CD4-positive, alpha-beta T cell (primary cell): ENCODE measurements around the gene SFSWAP. TPM values are rescaled to one million over a fixed set of nuclear protein-coding genes. Genes with fewer than 3 reads are reported as not detected.
A peak's percentile ranks its signal among the peaks of the same experiment; 100 is the strongest.

ENCODE experiments used
- ATAC-seq: fragments of 200-7000 bp; cut with Tn5 transposase; one replicate; pipeline ENCODE4 v1.10.0; 2022; ENCODE audit warnings: mild to moderate bottlenecking; ENCODE audit not compliant: poor library complexity
- CTCF ChIA-PET: fragments of 350-600 bp; sonication (Branson Sonifier 250); formaldehyde crosslinking; loops from one replicate; lab custom pipeline; 2021; ENCODE audit warnings: antibody characterized with exemption, inconsistent platforms; lab: Charles Lee
- POLR2A ChIA-PET: fragments of 350-600 bp; sonication (Branson Sonifier 250); formaldehyde crosslinking; loops from one replicate; lab custom pipeline; 2021; ENCODE audit warnings: antibody characterized with exemption, inconsistent platforms; lab: Charles Lee
- DNase-seq, 14 experiments: peaks; one replicate each; pipeline ENCODE4 v3.0.0-alpha.2; 2013 to 2020; ENCODE audit warnings: mixed read lengths in 2 of 14
- H3K27ac ChIP-seq, 2 donors: one replicate each; pipeline versions ENCODE4 v1.5.1 to v1.7.0; 2013; ENCODE audit warnings: low read length in 2 of 2, low read depth in 1 of 2, mild to moderate bottlenecking in 1 of 2
- H3K27me3 ChIP-seq, 2 experiments: 1 replicate in 1 of 2; 2 replicates in 1 of 2; pipeline versions ENCODE4 v1.6.1 to v1.7.0; 2013; ENCODE audit warnings: low read length in 2 of 2, control low read depth in 1 of 2, mild to moderate bottlenecking in 1 of 2, moderate library complexity in 1 of 2; ENCODE audit not compliant: insufficient read depth in 2 of 2, control insufficient read depth in 1 of 2
- H3K36me3 ChIP-seq: one replicate; pipeline ENCODE4 v1.6.1; 2013; ENCODE audit warnings: low read length, control low read depth; ENCODE audit not compliant: insufficient read depth
- H3K4me1 ChIP-seq: one replicate; pipeline ENCODE4 v1.6.1; 2013; ENCODE audit warnings: low read length, control low read depth; ENCODE audit not compliant: insufficient read depth
- H3K4me3 ChIP-seq: one replicate; pipeline ENCODE4 v1.5.1; 2013; ENCODE audit warnings: mild to moderate bottlenecking, low read length, moderate library complexity
- H3K9me3 ChIP-seq, 2 experiments: 1 replicate in 1 of 2; 2 replicates in 1 of 2; pipeline versions ENCODE4 v1.6.1 to v1.7.0; 2013; ENCODE audit warnings: low read length in 2 of 2, mild to moderate bottlenecking in 2 of 2, control low read depth in 1 of 2, moderate library complexity in 1 of 2; ENCODE audit not compliant: control insufficient read depth in 1 of 2, insufficient read depth in 1 of 2
- H3K27ac Mint-ChIP-seq: one replicate; pipeline ENCODE4 v1.8.0; 2020; ENCODE audit warnings: mixed read lengths
- H3K27me3 Mint-ChIP-seq: one replicate; pipeline ENCODE4 v1.8.0; 2021; ENCODE audit warnings: mixed read lengths
- H3K36me3 Mint-ChIP-seq: one replicate; pipeline ENCODE4 v1.8.0; 2021; ENCODE audit warnings: low read depth, mixed read lengths
- H3K4me1 Mint-ChIP-seq: one replicate; pipeline ENCODE4 v1.8.0; 2021; ENCODE audit warnings: low read depth, mixed read lengths
- H3K4me3 Mint-ChIP-seq: one replicate; pipeline ENCODE4 v1.8.0; 2020; ENCODE audit warnings: mild to moderate bottlenecking, mixed read lengths
- H3K9me3 Mint-ChIP-seq: one replicate; pipeline ENCODE4 v1.8.0; 2020; ENCODE audit warnings: mixed read lengths
- intact Hi-C, 2 experiments: fragments of 100-400 bp; cut with DNase I in 1 of 2; cut with micrococcal nuclease in 1 of 2; formaldehyde crosslinking; loops; one replicate each; pipeline versions ENCODE4 v1.15.1 to v1.9.0; 2023 to 2025; cut with DNase I, micrococcal nuclease
- total RNA-seq, 174 experiments: library from RNA in 2 of 174; stranded (reverse) in 2 of 174; gene quantifications; one replicate each; pipeline ENCODE4 v1.2.3 and lab custom pipeline; 2021 to 2026
- TF ChIP-seq, protein P1 (sequence below): fragments of 200-600 bp; IDR thresholded peaks from one replicate; pipeline ENCODE4 v1.8.0; 2022; ENCODE audit warnings: antibody characterized with exemption, mild to moderate bottlenecking

SFSWAP gene
- total RNA-seq, 2 experiments from 2014 or later: 88.7 to 98.4 TPM

DNA sequence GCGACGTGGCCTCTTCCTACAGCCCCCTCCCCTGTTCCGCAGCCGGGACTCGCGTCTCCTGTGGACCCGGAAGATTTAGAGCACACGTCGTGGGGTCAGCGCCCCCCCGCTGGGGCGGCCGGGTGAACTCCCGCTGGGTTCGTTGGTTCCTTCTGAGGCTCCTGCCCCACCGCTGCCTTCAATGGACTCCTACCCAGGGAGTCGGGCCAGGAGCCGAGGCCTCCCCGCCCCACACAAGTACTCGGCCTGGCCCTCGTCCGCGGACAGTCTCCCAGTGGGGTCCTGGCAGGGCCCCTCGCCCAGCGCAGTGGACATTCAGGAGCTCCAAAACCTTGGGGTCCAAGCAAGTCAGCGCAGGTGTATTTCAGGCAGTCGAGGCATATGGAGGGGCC, 118.5 kb downstream of the SFSWAP start:
- peak in 2 of 14 experiments; percentile 32 for DNase-seq
- ChIA-PET POLR2A (no interaction called here), CTCF (no interaction called here)
- Histone ChIP-seq H3K9me3 (peaks cover 0 to 17% of the 10 kb centered on the region in 2 experiments), H3K4me3 (peak overlapping the region; percentile 35), H3K4me1 (peaks cover 28% of the 10 kb centered on the region), H3K27me3 (peaks cover 30 to 47% of the 10 kb centered on the region in 2 experiments), H3K27ac (no peak overlapping the region), H3K36me3 (no peaks in the 10 kb centered on the region)
- intact Hi-C loops: no loop called here
- Mint-ChIP-seq H3K27ac (no peak overlapping the region), H3K4me3 (peak overlapping the region; percentile 74), H3K27me3 (peaks cover 61% of the 10 kb centered on the region), H3K9me3 (no peaks in the 10 kb centered on the region), H3K36me3 (no peaks in the 10 kb centered on the region), H3K4me1 (peaks cover 13% of the 10 kb centered on the region)
- TF ChIP-seq, protein P1, sequence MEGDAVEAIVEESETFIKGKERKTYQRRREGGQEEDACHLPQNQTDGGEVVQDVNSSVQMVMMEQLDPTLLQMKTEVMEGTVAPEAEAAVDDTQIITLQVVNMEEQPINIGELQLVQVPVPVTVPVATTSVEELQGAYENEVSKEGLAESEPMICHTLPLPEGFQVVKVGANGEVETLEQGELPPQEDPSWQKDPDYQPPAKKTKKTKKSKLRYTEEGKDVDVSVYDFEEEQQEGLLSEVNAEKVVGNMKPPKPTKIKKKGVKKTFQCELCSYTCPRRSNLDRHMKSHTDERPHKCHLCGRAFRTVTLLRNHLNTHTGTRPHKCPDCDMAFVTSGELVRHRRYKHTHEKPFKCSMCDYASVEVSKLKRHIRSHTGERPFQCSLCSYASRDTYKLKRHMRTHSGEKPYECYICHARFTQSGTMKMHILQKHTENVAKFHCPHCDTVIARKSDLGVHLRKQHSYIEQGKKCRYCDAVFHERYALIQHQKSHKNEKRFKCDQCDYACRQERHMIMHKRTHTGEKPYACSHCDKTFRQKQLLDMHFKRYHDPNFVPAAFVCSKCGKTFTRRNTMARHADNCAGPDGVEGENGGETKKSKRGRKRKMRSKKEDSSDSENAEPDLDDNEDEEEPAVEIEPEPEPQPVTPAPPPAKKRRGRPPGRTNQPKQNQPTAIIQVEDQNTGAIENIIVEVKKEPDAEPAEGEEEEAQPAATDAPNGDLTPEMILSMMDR: no peak
- no peak for ATAC-seq

DNA sequence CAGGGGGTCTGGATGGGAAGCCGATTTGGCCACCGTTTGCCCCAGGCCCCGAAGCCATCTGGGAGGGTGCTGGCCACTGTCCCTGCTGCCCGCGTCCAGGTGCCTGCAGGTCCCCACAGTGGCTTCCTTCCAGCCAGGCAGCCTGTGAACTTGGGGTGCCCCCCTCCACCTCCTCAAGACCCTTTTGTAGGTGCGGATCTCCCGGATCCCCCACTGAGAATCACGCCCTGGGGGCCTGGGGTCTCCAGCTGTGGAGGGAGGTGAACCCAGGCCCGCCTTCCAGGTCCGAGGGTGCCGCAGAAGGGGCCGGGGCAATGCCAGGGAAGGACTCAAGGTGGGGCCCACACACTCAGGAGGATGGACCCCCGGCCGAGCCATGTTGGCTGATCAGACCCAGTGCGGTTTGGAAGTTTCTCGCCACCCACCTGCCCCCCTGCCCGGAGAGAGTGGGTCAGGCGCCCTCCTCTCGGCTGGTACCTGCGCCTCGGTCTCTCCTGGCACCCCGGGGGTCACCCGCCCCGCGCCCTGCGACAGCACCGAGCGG, 119.0 kb downstream of the SFSWAP start:
- peaks cover 56% of the 10 kb centered on the region for H3K27me3 Mint-ChIP-seq
- H3K9me3 Mint-ChIP-seq: no peaks in the 10 kb centered on the region
- no peak for ATAC-seq

DNA sequence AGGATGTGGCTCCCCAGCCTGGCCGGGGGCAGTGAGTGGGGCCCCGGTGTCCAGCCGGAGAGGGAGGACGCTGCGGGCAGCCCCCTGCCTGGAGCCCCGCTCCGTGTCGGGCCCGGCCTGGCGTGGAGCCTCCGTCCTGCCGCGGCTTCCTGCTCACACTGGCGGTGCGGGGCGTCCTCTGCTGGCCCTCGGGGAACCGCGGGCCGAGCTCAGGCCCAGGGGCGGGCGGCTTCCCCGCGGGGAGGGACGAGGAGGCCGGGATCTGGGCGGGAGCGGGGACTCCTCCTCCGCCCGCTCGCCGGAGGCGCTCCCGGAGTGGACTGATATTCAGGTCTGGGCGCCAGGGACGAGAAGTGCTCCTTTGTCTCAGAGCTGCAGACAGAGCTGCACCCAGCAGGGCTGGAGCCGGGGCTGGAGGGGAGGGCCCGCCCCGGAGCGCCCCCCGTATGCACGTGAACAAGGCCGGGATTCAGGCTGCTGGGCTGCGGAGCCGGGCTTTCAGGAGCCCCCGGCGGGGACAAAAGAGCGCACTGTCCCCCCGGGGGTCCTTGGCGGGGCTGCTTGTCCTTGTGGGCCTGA, 119.5 kb downstream of the SFSWAP start:
- Mint-ChIP-seq H3K4me1 (peaks cover 13% of the 10 kb centered on the region), H3K27ac (no peak overlapping the region), H3K36me3 (no peaks in the 10 kb centered on the region), H3K27me3 (peaks cover 51% of the 10 kb centered on the region), H3K4me3 (peak overlapping the region; percentile 78), H3K9me3 (no peaks in the 10 kb centered on the region)
- Histone ChIP-seq H3K9me3 (peaks cover 0 to 17% of the 10 kb centered on the region in 2 experiments), H3K27me3 (peaks cover 30 to 45% of the 10 kb centered on the region in 2 experiments), H3K4me3 (peak overlapping the region; percentile 44), H3K4me1 (peaks cover 28% of the 10 kb centered on the region), H3K36me3 (no peaks in the 10 kb centered on the region), H3K27ac (no peak overlapping the region)
- CTCF ChIA-PET: no interaction called here
- ATAC-seq: peak; percentile 21
- TF ChIP-seq, protein P1: no peak
- intact Hi-C loops: loop anchor here (10.0 kb wide), 2 partner anchors 114 to 726 kb away; partner anchors contain the start of gene EP400 (in 1 of the 2)
- POLR2A ChIA-PET: no interaction called here
- peak in 5 of 14 experiments; percentile 25 to 64 (median 46) for DNase-seq

More for the DNA sequence above, 119.0 kb downstream of the SFSWAP start:
- POLR2A ChIA-PET: no interaction called here
- Mint-ChIP-seq H3K27ac (no peak overlapping the region), H3K36me3 (no peaks in the 10 kb centered on the region), H3K4me1 (peaks cover 13% of the 10 kb centered on the region), H3K4me3 (no peak overlapping the region)
- Histone ChIP-seq H3K4me1 (peaks cover 28% of the 10 kb centered on the region), H3K9me3 (peaks cover 0 to 17% of the 10 kb centered on the region in 2 experiments), H3K27me3 (peaks cover 30 to 47% of the 10 kb centered on the region in 2 experiments), H3K36me3 (no peaks in the 10 kb centered on the region), H3K27ac (no peak overlapping the region), H3K4me3 (peak overlapping the region; percentile 10)
- TF ChIP-seq, protein P1: no peak
- intact Hi-C loops: loop anchor here (10.0 kb wide), 2 partner anchors 115 to 725 kb away; partner anchors contain the start of gene EP400 (in 1 of the 2)
- no peak for DNase-seq
- CTCF ChIA-PET: no interaction called here
